ENCODE results near the gene ALK. TPM values are rescaled to one million over a fixed set of nuclear protein-coding genes. Genes with fewer than 3 reads are reported as not detected.

ALK gene
- total RNA-seq, 2 experiments from 2014 or later, result not detected

DNA sequence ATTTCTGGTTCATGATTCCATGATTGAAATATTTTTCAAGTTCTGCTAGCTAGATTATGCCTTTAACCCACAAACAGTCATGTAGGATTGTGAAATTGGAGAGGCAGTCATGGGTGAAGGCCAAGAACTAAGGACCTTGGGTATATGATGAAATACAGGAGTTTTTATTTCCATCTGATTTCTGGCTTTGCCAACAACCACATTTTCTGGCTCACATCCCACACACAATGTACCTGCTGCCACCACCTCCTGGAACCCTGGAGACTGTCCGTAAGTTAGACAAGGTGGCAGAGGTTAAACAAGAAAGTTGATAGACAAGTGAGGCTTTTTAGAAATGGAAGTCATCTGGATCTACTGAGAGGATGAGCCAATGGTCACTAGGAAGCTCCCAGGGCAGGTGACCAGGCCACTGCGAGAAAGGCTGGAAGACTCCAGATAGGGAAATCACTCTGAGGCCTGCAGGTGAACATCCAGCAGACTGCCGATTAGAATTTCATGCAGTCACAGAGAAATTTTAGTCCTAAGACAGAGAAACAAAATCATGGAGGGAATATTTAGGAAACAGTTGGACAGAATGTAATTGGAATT is 402.0 kb downstream of the ALK start:
- intact Hi-C loops (cut with micrococcal nuclease), result no loop called here
- no peaks in the 10 kb centered on the region for H3K36me3 Mint-ChIP-seq (ENCODE audit: low read depth)

GRCh38 chr2:29518646-29519337 is 402.6 kb downstream of the ALK start:
- CTCF ChIA-PET, result no interaction called here
- no peaks in the 10 kb centered on the region for H3K4me1 Mint-ChIP-seq (ENCODE audit: low read depth)
- TF ChIP-seq, protein P1, sequence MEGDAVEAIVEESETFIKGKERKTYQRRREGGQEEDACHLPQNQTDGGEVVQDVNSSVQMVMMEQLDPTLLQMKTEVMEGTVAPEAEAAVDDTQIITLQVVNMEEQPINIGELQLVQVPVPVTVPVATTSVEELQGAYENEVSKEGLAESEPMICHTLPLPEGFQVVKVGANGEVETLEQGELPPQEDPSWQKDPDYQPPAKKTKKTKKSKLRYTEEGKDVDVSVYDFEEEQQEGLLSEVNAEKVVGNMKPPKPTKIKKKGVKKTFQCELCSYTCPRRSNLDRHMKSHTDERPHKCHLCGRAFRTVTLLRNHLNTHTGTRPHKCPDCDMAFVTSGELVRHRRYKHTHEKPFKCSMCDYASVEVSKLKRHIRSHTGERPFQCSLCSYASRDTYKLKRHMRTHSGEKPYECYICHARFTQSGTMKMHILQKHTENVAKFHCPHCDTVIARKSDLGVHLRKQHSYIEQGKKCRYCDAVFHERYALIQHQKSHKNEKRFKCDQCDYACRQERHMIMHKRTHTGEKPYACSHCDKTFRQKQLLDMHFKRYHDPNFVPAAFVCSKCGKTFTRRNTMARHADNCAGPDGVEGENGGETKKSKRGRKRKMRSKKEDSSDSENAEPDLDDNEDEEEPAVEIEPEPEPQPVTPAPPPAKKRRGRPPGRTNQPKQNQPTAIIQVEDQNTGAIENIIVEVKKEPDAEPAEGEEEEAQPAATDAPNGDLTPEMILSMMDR (IDR thresholded peaks at IDR 0.05), result no peak

More for the DNA sequence above, 402.0 kb downstream of the ALK start:
- no peak overlapping the region for H3K27ac Mint-ChIP-seq
- no peaks in the 10 kb centered on the region for H3K4me1 Mint-ChIP-seq (ENCODE audit: low read depth)
- TF ChIP-seq, protein P1 (IDR thresholded peaks at IDR 0.05), result no peak
- ChIA-PET CTCF (no interaction called here), POLR2A (no interaction called here)
- peaks cover 7% of the 10 kb centered on the region for H3K27me3 Mint-ChIP-seq
- ATAC-seq (no peak), DNase-seq (no peak)
- peaks cover 2% of the 10 kb centered on the region for H3K9me3 Mint-ChIP-seq
- no peak overlapping the region for H3K4me3 Mint-ChIP-seq

DNA sequence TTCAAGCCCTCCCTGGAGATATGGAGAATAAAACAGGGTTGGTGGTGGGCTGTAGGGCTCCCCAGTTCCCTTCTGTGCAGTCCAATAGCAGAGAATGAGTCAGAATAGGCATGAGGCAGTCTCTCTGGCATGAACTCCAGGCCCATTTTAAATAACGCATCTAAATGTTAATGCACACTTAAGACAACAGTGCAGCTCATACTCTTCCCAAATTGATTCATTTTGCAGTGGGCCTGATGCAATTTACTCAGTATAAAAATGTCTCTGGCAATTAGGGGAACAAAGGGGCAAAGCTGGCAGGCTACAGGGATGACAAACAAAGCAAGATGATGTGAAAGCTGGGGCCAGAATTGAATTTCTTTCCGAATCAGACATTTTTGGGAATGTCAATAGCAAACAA is 403.4 kb downstream of the ALK start:
- H3K27me3 Mint-ChIP-seq, result peaks cover 7% of the 10 kb centered on the region
- ATAC-seq (no peak), DNase-seq (no peak)
- H3K27ac Mint-ChIP-seq, result no peak overlapping the region
- H3K36me3 Mint-ChIP-seq (ENCODE audit: low read depth), result no peaks in the 10 kb centered on the region
- CTCF ChIA-PET, result no interaction called here
- no peaks in the 10 kb centered on the region for H3K4me1 Mint-ChIP-seq (ENCODE audit: low read depth)
- TF ChIP-seq, protein P1 (IDR thresholded peaks at IDR 0.05), result no peak
- POLR2A ChIA-PET, result no interaction called here
- no peak overlapping the region for H3K4me3 Mint-ChIP-seq
- peaks cover 2% of the 10 kb centered on the region for H3K9me3 Mint-ChIP-seq
- intact Hi-C loops (cut with micrococcal nuclease), result no loop called here

More at GRCh38 chr2:29518646-29519337, 402.6 kb downstream of the ALK start:
- intact Hi-C loops (cut with micrococcal nuclease), result no loop called here
- no peak overlapping the region for H3K4me3 Mint-ChIP-seq
- H3K36me3 Mint-ChIP-seq (ENCODE audit: low read depth), result no peaks in the 10 kb centered on the region
- POLR2A ChIA-PET, result no interaction called here
- no peak overlapping the region for H3K27ac Mint-ChIP-seq
- DNase-seq (no peak), ATAC-seq (no peak)
- peaks cover 7% of the 10 kb centered on the region for H3K27me3 Mint-ChIP-seq
- H3K9me3 Mint-ChIP-seq, result peaks cover 2% of the 10 kb centered on the region

GRCh38 chr2:29517413-29517812 is 404.0 kb downstream of the ALK start:
- TF ChIP-seq, protein P1 (IDR thresholded peaks at IDR 0.05), result no peak

GRCh38 chr2:29516767-29517166 is 404.6 kb downstream of the ALK start:
- ATAC-seq (no peak), DNase-seq (no peak)
- Mint-ChIP-seq H3K4me1 (ENCODE audit: low read depth) (no peaks in the 10 kb centered on the region), H3K9me3 (peaks cover 2% of the 10 kb centered on the region), H3K27me3 (peaks cover 5% of the 10 kb centered on the region), H3K4me3 (no peak overlapping the region), H3K27ac (no peak overlapping the region), H3K36me3 (ENCODE audit: low read depth) (no peaks in the 10 kb centered on the region)
- intact Hi-C loops (cut with micrococcal nuclease), result no loop called here
- CTCF ChIA-PET, result no interaction called here
- POLR2A ChIA-PET, result no interaction called here
- TF ChIP-seq, protein P1 (IDR thresholded peaks at IDR 0.05), result no peak

More at GRCh38 chr2:29517413-29517812, 404.0 kb downstream of the ALK start:
- Mint-ChIP-seq H3K4me3 (no peak overlapping the region), H3K27ac (no peak overlapping the region), H3K27me3 (peaks cover 5% of the 10 kb centered on the region), H3K9me3 (peaks cover 2% of the 10 kb centered on the region), H3K4me1 (ENCODE audit: low read depth) (no peaks in the 10 kb centered on the region), H3K36me3 (ENCODE audit: low read depth) (no peaks in the 10 kb centered on the region)
- no peak for ATAC-seq
- no peak for DNase-seq
- intact Hi-C loops (cut with micrococcal nuclease), result no loop called here
- CTCF ChIA-PET, result no interaction called here
- POLR2A ChIA-PET, result no interaction called here
